GOT3 (cell line): ENCODE measurements around the gene CD47.

ENCODE experiments used
- DNase-seq: peaks from one replicate; lab custom pipeline; 2025; ENCODE audit warnings: mixed read lengths; lab: John Stamatoyannopoulos, UW

CD47 gene

DNA sequence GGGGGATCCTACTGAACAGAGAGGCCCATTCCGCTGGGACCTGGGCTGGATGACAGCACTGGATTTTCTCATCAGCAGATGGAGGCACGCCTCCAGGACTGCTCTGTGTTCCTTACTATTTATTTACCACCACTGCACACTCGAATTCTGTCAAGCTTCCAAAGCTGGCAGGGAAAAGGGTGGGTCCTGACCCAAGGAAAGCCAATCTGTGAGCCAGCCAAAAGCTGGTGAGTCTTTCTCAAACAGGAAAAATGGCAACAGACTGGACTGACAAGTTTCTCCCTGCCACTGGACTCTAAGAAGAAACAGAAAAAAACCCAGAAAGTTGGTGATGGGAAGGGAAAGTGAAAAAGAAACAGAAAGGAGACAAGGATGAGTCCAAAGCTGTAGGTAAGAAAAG, 37.8 kb downstream of the CD47 start:
- no peak for DNase-seq

DNA sequence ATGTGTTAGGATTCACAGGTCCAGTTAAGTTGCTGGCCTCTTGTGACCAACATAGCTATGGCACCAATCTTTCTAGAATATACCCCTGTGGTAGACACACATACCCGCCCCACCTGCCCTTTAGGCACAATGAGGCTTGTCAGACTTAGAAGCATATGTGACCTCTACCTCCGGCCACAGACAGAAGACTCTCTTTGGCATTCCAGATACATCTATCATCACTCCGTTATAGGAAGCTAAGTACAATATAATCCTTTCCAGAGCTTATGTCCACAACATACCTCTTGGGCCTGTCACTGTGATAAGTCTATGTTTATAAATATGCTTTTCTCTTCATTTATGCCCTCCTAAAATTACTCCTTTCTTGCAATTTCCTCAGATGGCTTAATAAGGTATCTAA, 39.8 kb downstream of the CD47 start:
- no peak for DNase-seq

DNA sequence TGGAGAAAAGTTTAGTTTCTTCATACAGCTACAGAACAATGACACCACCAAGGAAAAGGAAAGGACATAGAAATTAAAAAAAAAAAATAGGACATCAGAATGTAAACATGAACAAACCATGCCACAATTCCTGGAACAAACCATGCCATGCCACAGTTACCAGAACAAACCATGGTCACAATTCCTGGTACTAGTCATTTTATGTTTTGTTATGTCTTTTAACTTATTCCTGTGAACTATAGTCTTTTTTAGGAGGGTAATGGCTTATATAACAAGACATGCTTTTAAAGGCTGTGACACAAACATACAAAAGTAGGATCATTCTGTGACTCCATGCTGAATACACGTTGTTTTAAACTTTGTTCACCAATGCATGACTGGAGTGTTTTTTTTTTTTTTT, 42.8 kb downstream of the CD47 start:
- no peak for DNase-seq

DNA sequence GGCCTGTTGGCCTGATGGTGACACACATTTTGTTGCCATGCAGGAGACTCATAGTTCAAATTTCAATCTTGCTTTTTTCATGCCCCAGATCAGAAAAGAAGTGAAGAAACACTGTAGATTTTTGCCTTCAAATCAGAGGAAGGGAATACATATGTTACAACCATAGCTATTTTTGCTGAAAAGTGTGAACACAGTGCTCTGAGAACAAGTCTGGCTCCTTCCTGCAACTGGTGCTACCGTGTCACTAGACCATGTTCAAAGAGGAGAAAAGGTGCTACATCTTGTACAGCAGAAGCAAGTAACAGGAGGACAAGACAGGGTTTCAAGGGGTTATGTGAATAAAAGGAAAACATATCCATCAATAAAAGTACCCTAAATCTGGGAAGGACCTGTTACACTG, 44.6 kb downstream of the CD47 start:
- no peak for DNase-seq

DNA sequence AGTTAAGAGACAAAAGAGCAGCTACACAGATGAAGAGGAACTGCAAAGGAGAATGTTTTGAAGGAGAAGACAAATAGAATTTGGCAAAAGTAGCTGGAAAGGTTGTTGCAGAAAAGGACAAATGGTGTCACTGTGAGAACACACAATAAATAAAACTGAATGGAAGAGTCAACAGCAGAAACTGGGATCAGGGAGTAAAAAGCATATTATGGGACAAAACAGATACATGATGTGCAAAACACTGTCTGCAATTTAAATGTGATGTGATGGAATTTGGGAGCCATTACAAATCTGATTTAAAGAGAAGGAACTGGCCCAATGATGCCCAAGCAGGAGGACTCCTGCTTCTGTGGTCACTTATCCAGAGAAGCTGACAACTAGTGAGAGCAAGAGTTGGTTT, 46.1 kb downstream of the CD47 start:
- no peak for DNase-seq

DNA sequence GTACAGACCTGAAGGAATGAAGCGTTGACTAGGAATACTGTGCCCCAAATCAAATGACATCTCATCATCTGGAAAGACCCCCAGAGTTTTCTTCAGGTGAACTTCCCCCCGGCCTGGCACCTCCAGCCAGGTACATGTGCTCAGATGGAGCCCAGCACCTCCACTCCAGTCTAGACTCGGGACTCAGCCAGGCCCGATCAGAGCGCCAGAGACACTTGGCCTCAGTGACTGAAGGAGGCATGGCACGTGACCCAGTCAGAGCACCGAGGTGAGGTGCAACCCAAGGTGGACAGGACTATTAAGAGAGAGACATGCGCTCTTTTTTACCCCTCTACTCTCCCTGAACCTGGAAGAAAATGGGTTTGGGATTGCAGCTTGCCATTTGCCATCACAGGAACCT, 48.5 kb downstream of the CD47 start:
- no peak for DNase-seq

DNA sequence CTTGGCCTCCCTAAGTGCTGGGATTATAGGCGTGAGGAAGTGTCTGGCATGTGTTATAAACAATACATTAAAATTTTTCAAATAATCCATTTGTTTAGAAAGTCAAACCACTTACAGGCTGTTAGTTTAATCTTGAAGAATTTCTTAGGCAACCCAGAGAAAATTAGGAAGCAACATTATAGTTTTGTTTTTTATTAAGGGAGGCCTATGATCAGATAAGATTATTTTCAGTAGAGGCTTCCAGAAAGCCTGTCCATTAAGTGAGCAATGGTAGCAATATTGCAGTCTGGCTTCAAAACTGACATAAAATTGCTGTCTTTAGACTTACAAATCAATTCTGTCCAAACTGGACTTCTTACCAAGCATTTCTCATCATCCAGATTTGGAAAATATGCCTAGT, 49.6 kb downstream of the CD47 start:
- DNase-seq = no peak

DNA sequence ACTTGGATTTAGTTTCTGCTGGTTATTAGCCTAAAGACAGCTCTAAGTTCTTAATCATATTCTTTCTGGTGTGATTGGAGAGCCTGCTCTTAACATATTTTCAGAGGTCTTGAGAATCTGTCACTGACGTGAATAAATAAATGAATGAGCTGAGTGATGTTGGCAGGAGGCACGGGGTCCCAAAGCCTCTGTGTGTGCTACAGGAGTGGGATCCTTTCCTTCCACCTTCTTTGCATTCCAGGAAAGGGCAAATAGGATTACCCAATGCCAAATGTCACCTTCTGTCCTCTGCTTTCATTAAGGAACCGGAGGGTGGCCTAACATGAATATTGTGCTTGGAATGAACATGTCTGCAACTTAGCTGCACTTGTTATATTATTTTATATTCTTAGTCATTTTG, 53.1 kb downstream of the CD47 start:
- no peak for DNase-seq

DNA sequence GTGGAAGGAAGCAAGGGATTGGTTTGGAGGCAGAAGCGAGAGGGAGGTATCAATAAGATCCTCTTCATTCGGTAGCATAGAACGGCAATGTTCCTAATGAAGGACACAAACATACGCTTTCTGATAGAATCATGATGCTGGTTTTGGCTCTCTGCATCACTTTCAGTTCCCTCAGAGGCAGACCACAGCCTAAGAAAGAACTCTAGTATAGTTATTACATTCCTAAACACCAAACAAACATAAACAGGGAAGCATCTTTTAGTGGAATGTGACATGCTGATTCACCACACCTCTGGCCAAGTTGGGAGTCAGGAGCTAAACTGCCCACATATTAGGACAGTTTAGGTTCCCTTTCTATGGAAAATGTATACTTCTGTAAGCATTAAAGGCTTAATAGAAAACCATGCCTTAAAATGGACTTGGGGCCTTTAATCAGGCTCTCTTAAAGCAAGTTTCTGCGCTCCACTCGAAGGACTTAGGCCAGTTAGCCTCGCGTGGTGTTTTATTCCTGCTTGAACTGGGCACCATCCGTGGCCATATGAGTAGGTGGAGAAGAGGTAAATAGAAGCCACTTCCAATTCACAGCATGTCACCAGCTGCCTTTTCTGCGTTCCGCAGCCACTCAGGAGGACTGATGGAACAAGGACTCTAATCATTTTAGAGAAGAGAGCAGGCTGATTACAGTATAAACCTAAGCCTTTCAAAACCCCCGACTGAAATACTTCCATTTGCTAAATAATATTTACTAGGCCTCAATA, 53.7 kb downstream of the CD47 start:
- no peak for DNase-seq

DNA sequence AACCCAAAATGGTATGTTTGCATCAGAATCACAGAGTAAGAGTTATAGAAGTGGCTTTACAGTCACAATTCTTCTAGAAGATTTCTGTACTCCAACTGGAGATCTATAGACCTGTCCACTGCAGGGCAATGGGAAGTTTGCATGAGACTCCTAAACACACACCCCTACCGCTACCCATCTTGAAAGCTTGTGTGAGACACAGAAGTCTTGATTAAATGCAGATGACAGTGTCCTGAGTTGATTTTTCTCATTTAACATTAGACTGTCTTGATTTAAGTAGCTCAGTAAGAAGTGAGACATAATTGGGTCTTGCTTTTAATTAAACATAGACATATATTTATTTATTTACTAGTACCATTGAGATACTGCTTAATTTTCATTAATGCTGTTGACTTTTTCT, 54.4 kb downstream of the CD47 start:
- DNase-seq = no peak

DNA sequence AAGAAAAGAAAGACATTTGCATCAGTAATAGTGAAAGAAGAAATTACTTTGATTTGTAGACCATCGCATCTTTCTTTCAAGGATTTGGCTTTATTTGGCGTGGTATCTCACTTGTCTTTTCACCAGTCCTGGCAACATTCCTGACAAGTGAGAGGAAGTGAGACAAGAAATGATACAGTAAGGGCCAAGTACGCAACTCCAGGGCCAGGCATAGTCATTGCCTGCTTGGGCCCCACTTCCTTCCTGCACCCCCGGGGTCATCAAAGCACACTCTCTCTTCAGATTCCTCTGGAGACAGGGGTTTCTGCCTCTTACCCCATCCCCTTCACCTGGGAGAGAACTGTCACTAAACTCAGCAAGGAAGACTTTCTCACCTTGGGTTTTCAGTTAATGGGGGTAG, 55.1 kb downstream of the CD47 start:
- DNase-seq = no peak

DNA sequence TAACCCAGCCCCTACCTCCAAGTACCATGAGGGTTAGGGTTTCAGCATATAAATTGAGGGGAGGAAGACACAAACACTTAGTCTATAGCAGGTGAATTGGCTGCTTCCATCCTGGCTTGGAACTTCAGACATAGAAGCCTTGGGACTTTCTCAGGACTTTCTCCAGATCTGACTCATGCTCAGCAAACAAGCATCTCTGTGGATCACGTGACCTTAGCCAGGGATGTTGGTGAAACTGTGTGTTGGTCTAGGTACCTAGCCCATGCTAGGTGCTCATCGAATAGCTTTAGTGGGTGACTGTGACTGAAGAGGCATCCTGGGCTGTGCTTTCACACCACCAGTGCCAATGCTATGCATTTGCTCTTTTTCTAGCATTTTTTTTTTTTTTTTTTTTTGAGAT, 58.9 kb downstream of the CD47 start:
- no peak for DNase-seq

DNA sequence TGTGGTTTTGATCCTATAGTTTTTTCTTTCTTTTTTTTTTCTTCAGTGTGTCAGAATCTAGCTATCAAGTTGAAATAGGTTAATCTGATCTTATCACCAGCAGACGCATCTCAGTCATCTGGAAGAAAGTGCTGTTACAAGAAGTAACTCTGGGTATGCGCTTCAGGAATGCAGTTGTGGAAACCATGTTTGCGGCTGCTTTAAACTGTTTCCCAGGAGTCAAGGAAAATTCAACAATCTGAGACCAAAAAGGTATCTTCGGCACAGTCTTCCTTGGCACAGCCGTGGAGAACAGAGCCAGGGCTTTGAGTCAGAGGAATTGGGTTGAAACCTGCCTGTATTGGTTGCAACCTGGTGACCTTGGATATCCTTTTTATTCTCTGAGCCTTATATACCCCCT, 59.9 kb downstream of the CD47 start:
- no peak for DNase-seq

DNA sequence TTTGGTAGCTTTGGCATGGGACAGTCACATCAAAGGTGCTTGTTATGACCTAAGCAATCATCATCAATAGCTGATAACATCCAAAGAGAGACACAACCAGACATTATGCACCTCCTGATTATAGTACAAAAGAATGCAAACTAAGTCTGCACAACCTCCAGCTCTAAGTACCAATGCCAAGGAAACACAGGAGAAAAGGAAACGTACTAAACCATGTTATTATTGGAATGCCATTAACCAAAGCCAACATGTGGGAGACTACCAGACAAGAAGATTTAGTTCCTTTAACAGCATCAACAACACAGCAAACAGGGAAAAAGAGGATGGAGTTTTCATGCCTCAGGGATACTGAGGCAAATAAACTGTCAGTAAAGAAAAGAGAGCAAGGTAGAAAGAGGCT, 61.4 kb downstream of the CD47 start:
- DNase-seq = no peak

DNA sequence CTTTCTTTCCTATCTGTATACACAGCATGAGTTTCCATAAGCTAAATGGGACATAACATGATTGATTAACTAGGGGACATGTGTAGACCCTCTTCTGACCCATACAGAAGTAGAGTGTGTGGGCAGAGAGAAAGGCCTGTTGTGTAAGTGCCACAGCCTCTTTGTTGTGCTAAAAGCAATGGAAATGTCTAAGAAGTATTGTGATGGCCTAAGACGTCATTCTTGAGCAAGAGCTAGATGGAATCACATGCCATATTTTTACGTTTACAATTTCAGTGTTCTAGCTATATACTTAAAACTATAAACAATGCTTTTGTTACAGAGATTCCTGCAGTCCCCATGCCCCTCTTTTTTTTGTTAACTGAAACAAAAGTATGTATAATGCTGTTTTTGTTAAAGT, 61.9 kb downstream of the CD47 start:
- no peak for DNase-seq

DNA sequence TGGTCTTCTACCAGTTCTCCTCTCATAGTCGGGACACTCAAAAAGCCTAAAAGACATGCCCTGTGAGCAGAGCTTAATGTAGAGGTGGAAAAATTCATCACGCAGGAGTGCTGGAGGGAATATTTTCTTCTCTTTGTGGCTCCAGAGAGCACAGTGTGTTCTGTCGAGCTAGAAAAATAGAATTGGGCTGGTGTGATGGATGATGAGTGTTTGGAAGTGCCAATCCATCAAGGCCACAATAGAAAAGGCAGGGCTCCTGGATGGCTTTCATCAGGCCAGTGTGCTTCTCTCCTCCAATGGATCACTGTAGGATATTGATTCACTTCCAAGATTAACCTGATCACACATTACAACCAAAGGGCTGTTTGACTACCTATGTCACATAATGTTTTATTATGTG, 65.7 kb downstream of the CD47 start:
- no peak for DNase-seq

DNA sequence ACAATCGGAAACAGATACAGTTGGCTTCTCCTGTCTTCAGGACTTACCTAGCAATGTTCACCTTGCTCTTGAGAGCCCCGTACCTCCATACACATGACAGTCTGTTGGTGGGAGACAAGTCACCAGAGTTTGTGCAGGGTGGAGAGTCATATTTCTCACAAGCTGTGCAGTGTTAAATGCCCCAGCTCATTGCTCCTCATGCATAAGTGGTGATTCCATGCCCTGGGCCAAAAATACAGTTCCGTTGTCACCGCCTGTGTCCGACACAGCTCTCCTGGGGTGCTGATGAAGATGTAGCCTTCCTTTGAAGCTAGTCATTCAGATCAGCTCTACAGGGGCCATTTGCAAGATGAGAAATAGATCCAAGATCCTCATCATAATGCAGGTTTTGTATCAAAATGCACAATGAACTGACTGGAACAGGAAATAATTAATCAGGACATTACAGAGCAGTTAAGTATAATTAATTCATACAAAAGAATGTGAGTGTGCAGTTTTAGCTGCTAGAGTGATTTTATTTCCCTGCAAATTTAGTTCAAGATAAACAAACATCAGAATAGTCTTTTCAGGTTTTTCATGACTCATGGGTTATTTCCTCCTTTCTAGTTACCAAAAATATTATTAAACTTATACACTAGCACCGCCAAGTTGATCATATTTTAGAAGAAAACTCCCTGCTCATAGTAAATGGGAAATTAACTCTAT, 66.5 kb downstream of the CD47 start:
- DNase-seq = no peak

DNA sequence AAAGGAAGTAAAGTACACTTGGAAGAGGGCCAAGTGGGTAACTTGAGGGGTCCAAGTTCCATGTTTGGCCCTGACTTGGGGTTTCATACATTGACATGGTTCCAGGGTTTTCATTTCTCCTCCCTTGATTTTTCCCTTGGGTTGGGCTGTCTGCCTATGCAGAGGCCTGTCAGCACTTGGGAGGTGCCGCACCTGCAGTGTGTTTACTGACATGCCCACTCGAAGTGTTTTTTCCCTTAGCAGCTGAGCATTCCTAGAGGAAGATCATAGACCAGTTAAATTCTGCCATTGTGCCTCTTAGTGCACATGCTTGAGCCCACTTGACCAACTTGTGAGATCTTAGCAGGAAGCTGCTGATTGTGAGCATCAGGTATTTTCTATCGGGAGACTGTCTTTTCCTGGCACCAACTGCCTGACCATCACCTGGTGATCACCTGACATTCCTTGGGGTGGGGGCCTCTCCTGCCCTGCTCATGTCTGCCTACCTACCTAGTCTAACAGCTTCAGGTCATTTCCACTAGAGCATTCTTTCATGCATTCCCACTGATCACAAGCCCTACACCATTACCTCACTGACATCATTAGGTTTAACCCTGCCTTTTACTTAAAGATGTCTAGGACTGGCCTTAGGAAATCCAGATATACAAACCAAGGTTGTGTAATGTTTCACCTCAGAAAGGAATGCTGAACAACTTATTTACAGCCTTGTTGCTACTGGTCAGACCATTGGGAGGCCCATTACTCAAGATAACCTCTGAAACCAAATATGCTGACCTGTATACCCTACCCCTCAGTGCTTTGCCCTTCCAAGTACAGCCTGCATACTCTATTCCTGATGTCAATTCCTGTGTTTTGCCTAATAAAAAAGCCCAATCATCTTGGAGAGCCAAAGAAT, 68.3 kb downstream of the CD47 start:
- no peak for DNase-seq

DNA sequence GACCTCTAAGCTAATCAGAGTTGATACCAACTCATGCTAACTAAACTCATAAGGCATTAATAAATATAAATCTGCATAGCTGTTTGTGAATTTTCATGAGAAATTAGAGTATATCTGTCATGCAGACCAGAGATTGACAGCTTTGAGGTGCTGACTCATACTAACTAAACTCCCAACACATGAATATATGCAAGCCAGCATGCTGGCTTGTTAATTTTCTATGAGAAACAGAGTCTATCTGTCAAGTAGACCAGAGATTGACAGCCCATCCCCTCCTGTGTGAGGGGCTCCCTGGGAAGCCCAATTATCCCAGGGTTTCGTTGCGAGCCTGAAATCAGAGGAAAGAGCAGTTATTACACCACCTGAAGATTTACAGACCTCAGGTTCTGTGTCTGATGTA, 69.3 kb downstream of the CD47 start:
- DNase-seq = no peak

DNA sequence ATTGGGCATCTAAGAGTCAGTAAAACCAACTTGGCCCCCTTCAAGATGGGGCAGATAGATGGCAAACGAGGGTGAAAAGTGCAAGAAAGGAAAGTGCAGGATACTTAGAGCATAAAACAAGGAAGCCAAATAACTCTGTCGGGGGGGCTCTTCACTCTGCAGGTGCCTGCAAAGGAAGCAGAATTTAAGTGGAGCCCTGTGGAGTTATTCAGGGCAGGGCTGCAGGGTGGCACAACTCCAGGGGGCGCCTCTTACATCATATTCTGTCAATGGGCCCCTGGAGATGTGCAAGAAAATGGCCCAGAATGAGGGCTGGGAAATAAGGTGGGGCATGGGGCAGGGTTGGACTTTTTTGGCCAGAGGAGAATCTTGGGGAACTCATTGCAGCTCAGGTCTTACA, 69.7 kb downstream of the CD47 start:
- no peak for DNase-seq

DNA sequence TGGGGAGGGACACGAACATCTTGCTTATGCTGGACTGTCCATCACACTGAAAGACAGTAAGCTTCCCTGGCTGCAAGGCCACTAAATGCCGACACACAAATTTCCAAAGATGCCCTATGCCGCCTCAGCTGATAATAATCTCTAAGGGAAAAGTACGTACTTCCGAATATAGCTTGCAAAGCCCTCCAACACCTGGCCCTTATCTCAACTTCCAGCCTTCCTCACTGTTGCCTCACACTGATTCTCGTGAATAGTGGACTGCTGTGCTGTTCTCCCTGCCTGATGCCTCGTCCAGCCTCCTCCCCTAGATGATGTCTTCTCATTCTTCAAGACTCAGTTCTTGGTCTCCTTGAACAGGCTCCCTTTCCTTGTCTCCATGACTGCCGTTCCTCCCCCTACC, 72.3 kb downstream of the CD47 start:
- DNase-seq = no peak

DNA sequence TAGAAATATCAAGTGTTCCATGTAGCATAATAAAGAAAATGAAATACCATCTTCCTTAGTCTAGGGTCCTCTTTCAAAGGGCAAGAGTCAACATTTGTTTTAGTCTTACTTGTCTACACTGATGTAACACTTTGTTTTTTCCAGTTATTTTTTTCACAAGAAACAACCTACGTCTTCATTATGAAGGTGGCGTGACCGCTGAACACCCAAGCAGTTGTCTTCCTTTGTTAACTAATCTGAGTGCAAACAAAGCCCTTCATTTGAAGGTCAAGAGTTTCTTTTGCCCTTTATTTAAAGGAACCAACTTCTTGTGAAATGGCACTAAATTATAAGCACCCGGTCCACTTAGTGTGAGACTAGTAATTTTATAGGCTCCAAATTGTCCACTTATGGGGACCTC, 73.2 kb downstream of the CD47 start:
- no peak for DNase-seq

DNA sequence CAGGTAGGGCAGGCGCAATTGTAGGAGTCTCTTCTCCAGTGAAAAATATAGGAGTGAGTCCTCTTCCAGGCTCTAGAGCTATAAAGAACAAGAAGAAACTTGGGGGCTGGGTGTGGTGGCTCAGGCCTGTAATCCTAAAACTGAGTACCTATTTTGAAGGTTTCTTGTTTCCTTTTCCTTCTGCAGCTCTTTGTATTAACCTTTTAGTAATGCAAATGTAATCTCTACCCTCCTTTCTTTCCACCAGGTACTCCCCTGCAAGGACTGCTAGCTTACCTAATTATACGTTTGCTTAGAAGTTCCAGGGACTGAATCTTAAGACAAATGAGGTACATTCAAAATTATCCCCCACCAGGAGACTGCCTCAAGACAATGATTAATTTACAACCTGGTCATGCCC, 75.9 kb downstream of the CD47 start:
- no peak for DNase-seq
